ENCODE results near the gene DDR1. TPM values are rescaled to one million over a fixed set of nuclear protein-coding genes. Genes with fewer than 3 reads are reported as not detected.

The DDR1 gene
- polyA plus RNA-seq, 1 donor (not counting 4 experiments of a cell fraction or from before 2014, with no cell fraction given), result 104 TPM

- Histone ChIP-seq H4K20me1 (ENCODE audit: control insufficient read depth, extremely low read depth, insufficient read depth, low read length) (peaks cover 25% of the 10 kb centered on the region), H2AFZ (ENCODE audit: control insufficient read depth, low read length) (no peak overlapping the region), H3K27ac (ENCODE audit: control insufficient read depth, insufficient read depth, low read length) (no peak overlapping the region), H3K36me3 (ENCODE audit: control insufficient read depth in 2 of 2, extremely low read depth in 1 of 2, insufficient read depth in 2 of 2, low read length in 2 of 2) (peaks cover 65 to 67% of the 10 kb centered on the region in 2 experiments), H3K4me3 (ENCODE audit: control insufficient read depth in 2 of 3, extremely low read depth in 1 of 3, insufficient read depth in 2 of 3, low read depth in 1 of 3, low read length in 3 of 3) (no peak overlapping the region), H3K4me1 (ENCODE audit: control insufficient read depth, extremely low read depth, insufficient read depth, low read length) (peaks cover 35% of the 10 kb centered on the region), H3K9ac (ENCODE audit: control insufficient read depth, extremely low read depth, insufficient read depth, low read length) (no peak overlapping the region), H3K4me2 (ENCODE audit: control insufficient read depth, extremely low read depth, insufficient read depth, low read depth, low read length) (no peak overlapping the region), H3K9me3 (ENCODE audit: control insufficient read depth, low read depth, low read length) (no peaks in the 10 kb centered on the region), H3K79me2 (ENCODE audit: control insufficient read depth, insufficient read depth, low read length) (peaks cover 70% of the 10 kb centered on the region), H3K9me1 (ENCODE audit: control insufficient read depth, extremely low read depth, insufficient read depth, low read length) (peaks cover 6% of the 10 kb centered on the region), H3K27me3 (ENCODE audit: control insufficient read depth, extremely low read depth, insufficient read depth, low read length) (no peaks in the 10 kb centered on the region)
- dilution Hi-C loops (cut with MboI; ENCODE audit: extremely low pct_ligation_motif_present, low sequenced_read_pairs), result no loop called here
- DNase-seq (ENCODE audit: low read depth, low spot score) (no peak), FAIRE-seq (no peak)
- TF ChIP-seq CTCF (optimal IDR thresholded peaks at IDR 0.05 in 1 of 3, IDR thresholded peaks at IDR 0.05 in 1 of 3, conservative IDR thresholded peaks at IDR 0.05 in 1 of 3; ENCODE audit: extremely low read depth in 1 of 3, insufficient read depth in 2 of 3, low read length in 3 of 3) (no peak), EZH2 (IDR thresholded peaks at IDR 0.05; ENCODE audit: low read length) (no peak)
These were observed 7.7 kb downstream of the DDR1 start for GRCh38 chr6:30891816-30892538.

GRCh38 chr6:30893001-30893591 lies 8.8 kb downstream of the DDR1 start:
- DNase-seq (ENCODE audit: low read depth, low spot score) (no peak), FAIRE-seq (no peak)
- Histone ChIP-seq H3K4me1 (ENCODE audit: control insufficient read depth, extremely low read depth, insufficient read depth, low read length) (peaks cover 24% of the 10 kb centered on the region), H3K27me3 (ENCODE audit: control insufficient read depth, extremely low read depth, insufficient read depth, low read length) (no peaks in the 10 kb centered on the region), H3K9me3 (ENCODE audit: control insufficient read depth, low read depth, low read length) (no peaks in the 10 kb centered on the region), H3K36me3 (ENCODE audit: control insufficient read depth in 2 of 2, extremely low read depth in 1 of 2, insufficient read depth in 2 of 2, low read length in 2 of 2) (peaks cover 73 to 74% of the 10 kb centered on the region in 2 experiments), H2AFZ (ENCODE audit: control insufficient read depth, low read length) (no peak overlapping the region), H3K4me3 (ENCODE audit: control insufficient read depth in 2 of 3, extremely low read depth in 1 of 3, insufficient read depth in 2 of 3, low read depth in 1 of 3, low read length in 3 of 3) (no peak overlapping the region), H4K20me1 (ENCODE audit: control insufficient read depth, extremely low read depth, insufficient read depth, low read length) (peaks cover 25% of the 10 kb centered on the region), H3K27ac (ENCODE audit: control insufficient read depth, insufficient read depth, low read length) (no peak overlapping the region), H3K4me2 (ENCODE audit: control insufficient read depth, extremely low read depth, insufficient read depth, low read depth, low read length) (no peak overlapping the region), H3K9me1 (ENCODE audit: control insufficient read depth, extremely low read depth, insufficient read depth, low read length) (peaks cover 6% of the 10 kb centered on the region), H3K79me2 (ENCODE audit: control insufficient read depth, insufficient read depth, low read length) (peaks cover 59% of the 10 kb centered on the region), H3K9ac (ENCODE audit: control insufficient read depth, extremely low read depth, insufficient read depth, low read length) (no peak overlapping the region)
- dilution Hi-C loops (cut with MboI; ENCODE audit: extremely low pct_ligation_motif_present, low sequenced_read_pairs), result no loop called here
- TF ChIP-seq CTCF (optimal IDR thresholded peaks at IDR 0.05 in 1 of 3, IDR thresholded peaks at IDR 0.05 in 1 of 3, conservative IDR thresholded peaks at IDR 0.05 in 1 of 3; ENCODE audit: extremely low read depth in 1 of 3, insufficient read depth in 2 of 3, low read length in 3 of 3) (peak in 1 of 3 experiments; percentile 9), EZH2 (IDR thresholded peaks at IDR 0.05; ENCODE audit: low read length) (no peak)
